Measurements from ENCODE around the gene CNTNAP2. TPM values are rescaled to one million over a fixed set of nuclear protein-coding genes. Genes with fewer than 3 reads are reported as not detected.

The CNTNAP2 gene
- total RNA-seq, 6 experiments from 2014 or later = 1.8 to 8.1 (median 3.9) TPM

DNA sequence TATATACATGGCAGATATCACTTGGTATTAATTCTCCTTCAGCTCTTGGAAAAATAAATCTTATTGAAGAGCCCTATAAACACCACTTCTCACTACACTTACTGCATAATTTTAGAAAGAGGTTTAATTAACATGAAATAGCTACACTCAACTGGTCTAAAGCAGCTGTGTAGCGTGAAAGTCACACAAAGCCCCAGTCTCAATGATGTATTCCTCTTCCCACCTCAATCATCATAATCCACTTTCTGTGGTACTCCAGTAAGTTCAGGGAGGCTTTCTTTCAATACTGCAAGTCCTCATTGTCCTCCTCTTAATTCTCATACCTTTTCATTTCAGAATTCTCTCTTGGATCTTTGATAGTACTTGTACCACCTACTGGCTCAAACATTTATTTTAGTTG lies 688.0 kb downstream of the CNTNAP2 start:
- H3K4me3 ChIP-seq = no peak overlapping the region
- 50% methylated on average over 1 of the region's 1 CpG for WGBS (ENCODE audit: insufficient coverage, low coverage, low lambda C conversion rate, missing lambda C conversion rate)
- no peak for DNase-seq

DNA sequence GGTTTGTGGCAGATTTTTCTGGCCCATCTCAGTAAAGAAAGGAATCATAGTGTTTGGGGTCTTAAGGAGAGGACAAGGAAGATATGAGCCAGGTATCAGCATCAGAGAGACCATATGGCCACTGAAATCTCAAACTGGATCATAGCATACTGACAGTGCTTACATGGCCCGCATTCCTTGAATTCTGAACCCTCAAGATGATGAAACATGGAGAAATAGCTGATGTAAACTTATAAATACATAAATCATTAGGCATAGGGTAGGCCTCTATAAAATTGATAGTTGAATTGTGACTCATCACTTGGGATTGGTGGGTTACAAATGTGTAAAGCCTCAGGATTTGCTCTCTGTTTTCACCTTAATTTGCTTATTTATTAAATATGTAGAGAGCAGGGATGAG lies 688.5 kb downstream of the CNTNAP2 start:
- Histone ChIP-seq H3K27me3 (no peaks in the 10 kb centered on the region), H3K9me3 (no peaks in the 10 kb centered on the region), H3K4me1 (no peaks in the 10 kb centered on the region), H3K4me3 (no peak overlapping the region), H3K27ac (no peak overlapping the region), H3K36me3 (no peaks in the 10 kb centered on the region)
- TF ChIP-seq, protein P1, sequence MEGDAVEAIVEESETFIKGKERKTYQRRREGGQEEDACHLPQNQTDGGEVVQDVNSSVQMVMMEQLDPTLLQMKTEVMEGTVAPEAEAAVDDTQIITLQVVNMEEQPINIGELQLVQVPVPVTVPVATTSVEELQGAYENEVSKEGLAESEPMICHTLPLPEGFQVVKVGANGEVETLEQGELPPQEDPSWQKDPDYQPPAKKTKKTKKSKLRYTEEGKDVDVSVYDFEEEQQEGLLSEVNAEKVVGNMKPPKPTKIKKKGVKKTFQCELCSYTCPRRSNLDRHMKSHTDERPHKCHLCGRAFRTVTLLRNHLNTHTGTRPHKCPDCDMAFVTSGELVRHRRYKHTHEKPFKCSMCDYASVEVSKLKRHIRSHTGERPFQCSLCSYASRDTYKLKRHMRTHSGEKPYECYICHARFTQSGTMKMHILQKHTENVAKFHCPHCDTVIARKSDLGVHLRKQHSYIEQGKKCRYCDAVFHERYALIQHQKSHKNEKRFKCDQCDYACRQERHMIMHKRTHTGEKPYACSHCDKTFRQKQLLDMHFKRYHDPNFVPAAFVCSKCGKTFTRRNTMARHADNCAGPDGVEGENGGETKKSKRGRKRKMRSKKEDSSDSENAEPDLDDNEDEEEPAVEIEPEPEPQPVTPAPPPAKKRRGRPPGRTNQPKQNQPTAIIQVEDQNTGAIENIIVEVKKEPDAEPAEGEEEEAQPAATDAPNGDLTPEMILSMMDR (IDR thresholded peaks at IDR 0.05) = no peak
- no peak for TF ChIP-seq POLR2A (IDR thresholded peaks at IDR 0.05)
- intact Hi-C loops (cut with DNase I) = no loop called here
- 0% methylated on average over 1 of the region's 1 CpG for WGBS (ENCODE audit: insufficient coverage, low coverage, low lambda C conversion rate, missing lambda C conversion rate)
- no peak for DNase-seq
- no peak for ATAC-seq

More for the DNA sequence above, 688.0 kb downstream of the CNTNAP2 start:
- intact Hi-C loops (cut with DNase I) = no loop called here
- no peak for TF ChIP-seq POLR2A (IDR thresholded peaks at IDR 0.05)
- TF ChIP-seq, protein P1 (IDR thresholded peaks at IDR 0.05) = no peak
- H3K36me3 ChIP-seq = no peaks in the 10 kb centered on the region
- no peak for ATAC-seq
- no peaks in the 10 kb centered on the region for H3K9me3 ChIP-seq
- H3K4me1 ChIP-seq = no peaks in the 10 kb centered on the region
- H3K27me3 ChIP-seq = no peaks in the 10 kb centered on the region
- H3K27ac ChIP-seq = no peak overlapping the region

DNA sequence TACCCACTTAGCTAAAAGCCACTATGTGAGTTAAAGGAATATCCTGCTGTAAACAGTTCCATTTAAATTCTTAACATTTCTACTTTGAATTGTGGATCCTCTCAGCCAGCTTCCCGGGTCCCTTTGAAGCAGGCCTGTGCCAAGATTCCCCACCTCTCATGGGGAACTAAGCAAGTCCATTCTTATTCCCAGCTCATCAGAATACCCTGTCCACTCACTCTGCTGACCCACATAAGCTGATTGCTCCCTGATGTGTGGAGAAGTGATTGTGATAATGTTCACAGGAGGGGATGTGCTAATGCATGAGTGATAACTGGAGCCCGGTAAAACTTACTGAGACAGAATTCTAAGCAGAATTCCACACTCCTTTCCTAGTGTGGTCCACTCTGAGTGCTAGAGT lies 709.7 kb downstream of the CNTNAP2 start:
- Histone ChIP-seq H3K4me1 (no peaks in the 10 kb centered on the region), H3K36me3 (no peaks in the 10 kb centered on the region), H3K9me3 (no peaks in the 10 kb centered on the region), H3K4me3 (no peak overlapping the region), H3K27me3 (no peaks in the 10 kb centered on the region), H3K27ac (no peak overlapping the region)
- TF ChIP-seq, protein P1 (IDR thresholded peaks at IDR 0.05) = no peak
- no peak for TF ChIP-seq POLR2A (IDR thresholded peaks at IDR 0.05)
- ATAC-seq = no peak
- intact Hi-C loops (cut with DNase I) = no loop called here
- 13% methylated on average over 2 of the region's 2 CpGs for WGBS (ENCODE audit: insufficient coverage, low coverage, low lambda C conversion rate, missing lambda C conversion rate)
- DNase-seq = no peak

DNA sequence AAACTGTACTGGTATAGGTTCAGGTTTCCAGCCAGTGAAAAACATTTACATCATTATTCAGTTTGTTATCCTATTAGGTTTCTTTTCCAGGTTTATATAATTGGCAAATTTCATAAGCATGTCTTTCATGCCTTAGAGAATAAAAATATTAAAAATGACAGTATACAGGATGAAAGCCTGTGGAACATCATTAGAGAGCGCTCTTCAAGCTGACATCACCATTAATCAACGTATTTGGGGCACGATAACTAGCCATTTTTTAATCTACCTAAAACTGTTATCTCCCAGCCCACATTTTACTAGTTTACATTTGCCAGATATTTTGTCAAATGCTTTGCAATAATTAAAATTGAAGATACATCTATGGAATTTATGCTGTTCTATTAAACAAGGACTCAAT lies 714.1 kb downstream of the CNTNAP2 start:
- DNase-seq (no peak), ATAC-seq (no peak)
- no peaks in the 10 kb centered on the region for H3K4me1 ChIP-seq
- 78% methylated on average over 3 of the region's 3 CpGs for WGBS (ENCODE audit: insufficient coverage, low coverage, low lambda C conversion rate, missing lambda C conversion rate)
- H3K36me3 ChIP-seq = no peaks in the 10 kb centered on the region
- H3K27me3 ChIP-seq = no peaks in the 10 kb centered on the region
- H3K27ac ChIP-seq = no peak overlapping the region
- intact Hi-C loops (cut with DNase I) = no loop called here
- no peak overlapping the region for H3K4me3 ChIP-seq
- TF ChIP-seq, protein P1 (IDR thresholded peaks at IDR 0.05) = no peak
- TF ChIP-seq POLR2A (IDR thresholded peaks at IDR 0.05) = no peak
- H3K9me3 ChIP-seq = no peaks in the 10 kb centered on the region

DNA sequence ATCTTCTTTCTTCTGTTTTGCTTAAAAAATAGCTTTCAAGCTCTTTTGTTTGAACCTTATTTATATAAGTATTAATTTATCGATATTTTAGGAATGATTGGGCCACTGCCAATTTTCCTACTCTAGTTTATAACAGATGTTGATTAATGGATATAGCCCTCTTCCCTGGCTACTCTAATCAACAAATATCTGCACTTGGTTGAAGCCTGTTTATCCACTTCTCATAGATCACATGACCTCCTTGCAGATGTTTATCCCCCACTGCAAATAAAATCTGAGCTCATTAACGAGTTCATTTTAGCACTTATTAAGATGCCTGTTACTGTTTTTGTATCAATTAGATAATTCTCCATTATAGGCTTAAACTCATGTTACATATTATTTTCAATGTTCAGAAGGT lies 715.3 kb downstream of the CNTNAP2 start:
- ATAC-seq (no peak), DNase-seq (no peak)
- Histone ChIP-seq H3K36me3 (no peaks in the 10 kb centered on the region), H3K27me3 (no peaks in the 10 kb centered on the region), H3K9me3 (no peaks in the 10 kb centered on the region), H3K4me1 (no peaks in the 10 kb centered on the region), H3K27ac (no peak overlapping the region), H3K4me3 (no peak overlapping the region)
- WGBS (ENCODE audit: insufficient coverage, low coverage, low lambda C conversion rate, missing lambda C conversion rate) = 61% methylated on average over 2 of the region's 2 CpGs
- TF ChIP-seq, protein P1 (IDR thresholded peaks at IDR 0.05) = no peak
- no peak for TF ChIP-seq POLR2A (IDR thresholded peaks at IDR 0.05)
- intact Hi-C loops (cut with DNase I) = no loop called here
